Fibroblast of skin of left quadriceps (primary cell): ENCODE results near the gene AP1M1.

Source experiments
- DNase-seq, 2 experiments: peaks; one replicate each; pipeline ENCODE4 v3.0.0-alpha.2; 2013; ENCODE audit warnings: low read depth in 2 of 2

AP1M1 gene

GRCh38 chr19:16207490-16208025, 9.8 kb downstream of the AP1M1 start:
- DNase-seq = no peak

- no peak for DNase-seq
These were observed 10.5 kb downstream of the AP1M1 start for GRCh38 chr19:16208064-16208759.

GRCh38 chr19:16208847-16209665, 11.3 kb downstream of the AP1M1 start:
- DNase-seq = no peak

DNA sequence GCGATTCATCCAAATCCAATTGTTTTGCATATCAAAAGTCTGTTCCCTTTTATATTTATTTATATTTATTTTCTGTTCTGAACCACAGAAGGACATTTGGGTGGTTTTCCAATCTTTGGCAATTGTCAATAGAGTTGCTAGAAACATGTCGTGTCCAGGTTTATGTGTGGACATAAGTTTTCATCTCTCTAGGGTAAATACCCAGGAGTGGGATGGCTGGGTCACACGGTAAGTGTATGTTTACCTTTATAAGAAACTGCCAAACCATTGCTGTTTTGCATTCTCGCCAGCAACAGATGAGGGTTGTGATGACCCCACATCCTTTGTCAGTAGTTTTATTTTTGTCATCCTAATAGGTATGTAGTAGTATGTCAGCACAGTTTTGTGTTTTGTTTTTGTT, 12.5 kb downstream of the AP1M1 start:
- no peak for DNase-seq

DNA sequence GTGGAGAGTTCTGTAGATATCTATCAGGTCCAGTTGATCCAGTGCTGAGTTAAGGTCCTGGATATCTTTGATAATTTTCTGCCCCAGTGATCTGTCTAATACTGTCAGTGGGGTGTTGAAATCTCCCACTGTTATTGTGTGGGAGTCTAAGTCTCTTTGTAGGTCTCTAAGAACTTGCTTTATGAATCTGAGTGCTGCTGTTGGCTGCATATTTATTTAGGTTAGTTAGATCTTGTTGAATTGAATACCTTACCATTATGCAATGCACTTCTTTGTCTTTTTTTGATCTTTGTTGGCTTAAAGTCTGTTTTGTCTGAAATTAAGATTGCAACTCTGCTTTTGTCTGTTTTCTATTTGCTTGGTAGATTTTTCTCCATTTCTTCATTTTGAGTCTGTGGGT, 15.4 kb downstream of the AP1M1 start:
- no peak for DNase-seq

GRCh38 chr19:16216744-16217670, 19.3 kb downstream of the AP1M1 start:
- DNase-seq = no peak

DNA sequence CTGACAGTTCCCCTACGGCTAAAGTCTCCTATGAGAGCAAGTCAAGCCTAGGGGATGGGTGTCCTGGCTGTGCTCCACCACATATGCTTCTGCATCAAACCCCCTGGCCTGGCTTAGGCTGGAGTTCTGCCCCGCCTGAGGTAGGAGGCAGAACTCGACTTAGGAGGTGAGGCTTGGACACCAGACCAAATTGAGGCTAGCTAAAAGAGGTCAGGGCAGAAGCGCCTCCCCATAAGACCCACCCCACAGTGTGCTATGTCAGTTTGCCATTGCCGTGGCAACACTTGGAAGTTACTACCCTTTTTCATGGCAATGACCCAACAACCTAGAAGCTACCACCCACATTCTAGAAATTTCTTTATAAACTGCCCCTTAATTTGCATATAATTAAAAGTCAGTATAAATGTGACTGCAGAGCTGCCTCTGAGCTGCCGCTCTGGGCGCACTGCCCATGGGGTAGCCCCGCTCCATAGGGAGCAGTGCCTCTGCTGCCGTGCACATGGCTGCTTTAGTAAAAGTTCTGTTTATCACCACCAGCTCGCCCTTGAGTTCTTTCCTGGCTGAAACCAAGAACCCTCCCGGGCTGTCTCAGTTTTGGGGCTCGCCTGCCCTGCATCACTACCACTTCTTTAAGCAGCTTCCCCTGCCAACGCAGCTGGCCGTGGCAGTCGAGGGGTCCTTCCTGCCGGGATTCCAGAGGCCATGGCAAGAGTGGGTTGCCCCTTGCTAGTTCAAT, 20.2 kb downstream of the AP1M1 start:
- no peak for DNase-seq

GRCh38 chr19:16218851-16219250, 21.1 kb downstream of the AP1M1 start:
- no peak for DNase-seq

GRCh38 chr19:16222806-16223205, 25.1 kb downstream of the AP1M1 start:
- no peak for DNase-seq

DNA sequence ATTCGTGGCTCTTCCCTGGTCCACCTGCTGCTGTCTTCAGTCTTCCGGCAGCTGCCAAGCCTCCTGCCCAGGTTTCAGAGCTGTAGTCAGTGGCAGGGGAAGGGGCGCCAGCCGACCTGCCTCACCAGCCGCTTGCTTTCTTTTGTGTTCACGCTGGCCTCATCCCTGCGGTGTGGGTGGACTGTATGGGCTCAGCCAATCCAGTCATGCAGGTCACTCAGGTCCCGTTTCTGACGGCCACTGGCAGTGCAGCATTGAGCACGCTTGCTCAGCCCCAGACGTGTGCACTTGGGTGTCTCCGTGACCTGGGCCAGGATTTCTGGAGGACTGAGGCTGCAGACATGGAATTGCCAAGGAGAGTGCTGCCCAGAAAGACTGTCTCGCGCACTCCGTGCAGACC, 26.0 kb downstream of the AP1M1 start:
- DNase-seq = no peak

DNA sequence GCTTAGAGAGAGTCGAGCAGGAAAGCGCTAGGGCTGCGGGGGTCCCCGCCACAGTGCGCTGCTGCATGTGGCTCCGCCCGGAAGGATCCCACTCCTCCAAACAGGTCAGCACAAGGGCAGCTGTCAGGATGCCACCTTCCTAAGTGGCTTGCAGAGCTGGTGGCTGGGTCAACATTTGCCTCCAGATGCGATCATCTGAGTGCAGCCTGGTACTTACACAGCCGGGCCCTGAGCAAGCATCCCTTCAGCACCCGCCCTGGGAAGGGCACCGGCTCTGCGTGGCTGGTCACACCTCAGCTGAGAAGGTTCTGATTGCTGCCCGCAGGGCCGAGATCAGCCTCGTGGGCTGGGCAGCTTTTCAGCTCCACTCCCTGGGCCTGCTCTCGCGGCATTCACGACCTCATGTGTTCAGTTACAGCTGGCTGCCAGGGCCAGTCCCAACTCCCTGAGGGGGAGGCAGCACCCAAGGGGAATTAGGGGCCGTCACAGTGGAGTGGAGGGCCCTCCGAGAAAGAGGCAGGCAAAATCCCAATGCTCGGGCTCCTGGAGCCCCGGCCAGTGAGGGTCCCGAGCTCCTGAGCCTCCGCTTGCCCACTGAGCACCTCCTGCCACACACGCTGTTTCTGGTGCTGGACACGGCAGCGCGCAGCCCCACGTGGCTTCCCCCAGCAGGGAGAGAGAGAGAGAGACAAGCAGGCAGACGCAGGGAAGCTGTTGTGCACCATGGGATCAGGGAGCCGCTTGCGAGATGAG, 26.8 kb downstream of the AP1M1 start:
- DNase-seq = no peak

- DNase-seq = no peak
These were observed 27.8 kb downstream of the AP1M1 start for GRCh38 chr19:16225279-16226183.

DNA sequence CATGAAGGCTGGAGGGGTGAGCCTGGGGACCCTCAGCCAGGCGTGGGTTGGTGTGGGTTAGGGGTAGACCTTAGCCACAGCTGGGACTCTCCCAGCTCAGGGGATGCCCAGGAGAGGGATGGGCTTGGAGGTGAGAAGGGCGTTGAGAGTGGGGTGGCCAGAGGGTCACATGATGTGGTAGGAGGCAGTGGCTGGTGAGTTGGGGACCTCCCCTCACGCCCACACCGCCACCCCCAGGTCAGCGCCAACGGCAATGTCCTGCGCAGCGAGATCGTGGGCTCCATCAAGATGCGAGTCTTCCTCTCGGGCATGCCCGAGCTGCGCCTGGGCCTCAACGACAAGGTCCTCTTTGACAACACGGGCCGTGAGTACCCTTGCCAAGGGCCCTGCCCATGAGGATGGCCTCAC, 28.5 kb downstream of the AP1M1 start:
- DNase-seq = no peak

GRCh38 chr19:16226878-16227836, 29.4 kb downstream of the AP1M1 start:
- DNase-seq = no peak

DNA sequence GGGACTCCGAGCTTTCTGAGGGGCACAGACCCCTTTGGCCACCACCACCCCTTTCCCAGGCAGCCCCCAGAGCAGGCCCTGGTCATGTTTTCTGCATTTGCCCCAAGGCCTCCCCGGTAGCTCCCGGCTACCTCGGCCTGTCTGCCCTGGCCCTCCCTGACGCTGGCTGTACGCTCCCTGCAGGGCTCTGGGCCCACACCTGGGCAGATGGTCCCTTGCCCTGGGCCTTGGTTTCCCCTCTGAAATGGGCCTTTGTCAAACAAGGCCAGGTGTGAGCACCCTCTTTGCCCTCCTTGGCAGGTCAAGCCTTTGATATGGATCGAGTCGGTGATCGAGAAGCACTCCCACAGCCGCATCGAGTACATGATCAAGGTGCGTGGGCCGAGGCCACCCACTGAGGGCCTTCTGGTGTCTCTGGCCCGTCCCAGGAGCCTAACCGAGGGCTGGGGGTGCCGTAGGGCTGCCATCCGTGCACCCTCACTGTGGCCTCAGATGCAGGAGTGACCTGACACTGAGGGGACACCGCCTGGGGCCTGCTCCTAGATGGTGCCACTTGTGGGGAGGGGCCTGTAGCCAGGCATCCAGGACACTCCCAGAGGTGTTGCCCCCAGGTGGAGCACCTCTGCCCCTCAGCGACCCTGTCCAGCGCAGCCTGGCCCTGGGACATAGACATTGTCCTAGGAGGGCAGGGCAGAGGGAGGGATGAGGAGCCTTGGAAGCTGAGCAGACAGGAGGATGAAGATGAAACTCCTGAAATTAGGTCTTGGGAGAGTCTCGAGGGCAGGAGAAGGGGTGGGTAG, 30.3 kb downstream of the AP1M1 start:
- DNase-seq = no peak

GRCh38 chr19:16228637-16229321, 31.1 kb downstream of the AP1M1 start:
- DNase-seq = no peak

- no peak for DNase-seq
These were observed 31.6 kb downstream of the AP1M1 start for GRCh38 chr19:16229322-16229641.
